LNCAP (cell line): Measurements from ENCODE around the gene CTAG2.

Experiments
- CTCF ChIP-seq: fragments of 450-650 bp; IDR thresholded peaks from 2 replicates; pipeline ENCODE4 v1.5.1; 2017; ENCODE audit warnings: mild to moderate bottlenecking

CTAG2 gene

DNA sequence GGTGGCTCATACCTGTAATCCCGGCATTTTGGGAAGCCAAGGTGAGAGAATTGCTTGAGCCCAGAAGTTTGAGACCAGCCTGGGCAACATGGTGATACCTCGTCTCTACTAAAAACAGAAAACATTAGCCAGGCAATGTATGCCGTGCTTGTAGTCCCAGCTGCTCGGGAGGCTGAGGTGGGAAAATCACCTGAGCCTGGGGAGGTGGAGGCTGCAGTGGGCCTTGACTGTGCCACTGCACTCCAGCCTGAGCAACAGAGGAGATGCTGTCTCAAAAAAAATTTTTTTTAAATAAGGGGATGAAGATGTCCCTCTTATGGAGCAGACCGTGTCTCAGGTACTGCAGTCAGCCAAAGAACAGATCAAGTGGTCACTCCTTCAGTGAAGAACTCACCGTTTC, 47.8 kb downstream of the CTAG2 start:
- TF ChIP-seq CTCF, result no peak

DNA sequence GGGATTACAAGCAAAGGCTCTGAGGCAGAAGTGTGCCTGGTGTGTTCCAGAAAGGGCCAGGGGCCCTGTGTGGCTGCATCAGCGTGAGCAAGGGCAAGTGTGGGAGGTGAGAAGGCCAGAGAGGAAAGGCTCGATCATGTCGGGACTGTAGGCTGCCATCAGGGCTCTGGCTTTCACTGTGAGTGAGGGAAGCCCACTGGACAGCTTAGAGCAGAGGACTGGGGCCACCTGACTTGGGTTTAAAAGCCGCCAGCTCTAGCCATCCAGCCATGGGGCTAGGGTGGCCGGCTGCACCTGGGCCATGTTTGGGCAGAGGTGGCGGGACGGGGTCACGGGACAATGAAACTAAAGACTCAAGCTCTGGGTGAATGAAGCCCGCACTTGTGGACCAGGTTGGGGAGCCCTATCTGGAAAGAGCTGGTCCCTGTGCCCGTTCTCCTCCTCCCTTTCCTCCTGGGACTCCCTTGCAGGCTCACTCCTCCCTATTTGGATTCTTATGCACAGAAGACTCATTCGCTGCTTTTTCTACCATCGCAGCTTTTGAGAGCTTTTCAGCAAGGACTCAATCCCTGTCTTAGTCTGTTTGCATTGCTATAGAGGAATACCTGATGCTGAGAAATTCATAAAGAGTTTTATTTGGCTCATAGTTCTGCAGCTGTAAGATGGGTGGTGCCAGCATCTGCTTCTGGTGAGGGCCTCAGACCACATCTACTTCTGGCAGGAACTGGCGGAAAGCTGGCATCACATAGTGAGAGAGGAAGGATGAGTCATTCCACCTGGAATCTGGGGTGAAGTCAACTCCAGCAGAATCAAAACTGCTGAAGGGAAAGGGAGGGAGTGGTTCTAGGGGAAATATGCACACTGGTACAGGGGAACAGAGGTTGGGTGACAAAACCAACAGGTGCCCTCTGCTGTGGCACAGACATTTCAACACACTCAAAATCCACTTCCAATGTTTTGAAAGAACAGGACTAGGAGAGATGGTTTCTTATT, 49.6 kb downstream of the CTAG2 start:
- TF ChIP-seq CTCF, result no peak

DNA sequence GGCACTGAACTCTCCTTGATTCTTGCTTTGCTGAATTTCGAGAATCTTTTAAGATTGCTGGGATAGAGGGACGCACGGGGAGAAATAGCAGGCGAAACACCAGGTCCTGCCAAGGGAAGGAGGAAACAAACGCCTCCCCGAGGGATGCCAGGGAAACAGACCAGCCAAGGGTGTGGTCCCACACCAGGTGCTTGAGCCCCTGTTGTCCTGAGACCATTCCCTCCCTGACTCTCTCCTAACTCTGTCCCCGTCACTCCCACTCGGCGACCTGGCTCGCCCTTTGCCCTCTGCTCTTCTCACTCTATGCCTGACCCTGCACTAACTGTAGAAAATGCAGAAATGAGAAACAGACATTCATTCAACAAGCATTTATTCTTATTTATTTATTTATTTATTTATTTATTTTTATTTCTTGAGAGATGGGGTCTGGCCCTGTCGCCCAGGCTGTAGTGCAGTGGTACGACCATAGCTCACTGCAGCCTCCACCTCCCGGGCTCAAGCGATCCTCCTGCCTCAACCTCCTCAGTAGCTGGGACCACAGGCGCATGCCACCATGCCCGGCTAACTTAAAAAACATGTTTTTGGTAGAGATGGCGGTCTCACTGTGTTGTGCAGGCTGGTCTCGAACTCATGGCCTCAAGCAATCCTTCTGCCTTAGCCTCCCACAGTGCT, 50.5 kb downstream of the CTAG2 start:
- TF ChIP-seq CTCF, result no peak

- no peak for TF ChIP-seq CTCF
Measured at GRCh38 chrX:154602226-154602625, 51.2 kb downstream of the CTAG2 start.
